Activated CD4-positive, alpha-beta T cell treated with anti-CD3 and anti-CD28 coated beads, Interleukin-2, amount 50 U/mL, for 4 hours (primary cell): ENCODE data around the gene NACC2.
"Not testable (repeated sequence)": the region's sequence is repeated elsewhere in the genome, so short reads cannot be mapped to it uniquely, and the experiment has no call there.

Source experiments
- DNase-seq, 2 experiments: peaks; one replicate each; pipeline ENCODE4 v3.0.0-alpha.2; 2020

NACC2 gene

DNA sequence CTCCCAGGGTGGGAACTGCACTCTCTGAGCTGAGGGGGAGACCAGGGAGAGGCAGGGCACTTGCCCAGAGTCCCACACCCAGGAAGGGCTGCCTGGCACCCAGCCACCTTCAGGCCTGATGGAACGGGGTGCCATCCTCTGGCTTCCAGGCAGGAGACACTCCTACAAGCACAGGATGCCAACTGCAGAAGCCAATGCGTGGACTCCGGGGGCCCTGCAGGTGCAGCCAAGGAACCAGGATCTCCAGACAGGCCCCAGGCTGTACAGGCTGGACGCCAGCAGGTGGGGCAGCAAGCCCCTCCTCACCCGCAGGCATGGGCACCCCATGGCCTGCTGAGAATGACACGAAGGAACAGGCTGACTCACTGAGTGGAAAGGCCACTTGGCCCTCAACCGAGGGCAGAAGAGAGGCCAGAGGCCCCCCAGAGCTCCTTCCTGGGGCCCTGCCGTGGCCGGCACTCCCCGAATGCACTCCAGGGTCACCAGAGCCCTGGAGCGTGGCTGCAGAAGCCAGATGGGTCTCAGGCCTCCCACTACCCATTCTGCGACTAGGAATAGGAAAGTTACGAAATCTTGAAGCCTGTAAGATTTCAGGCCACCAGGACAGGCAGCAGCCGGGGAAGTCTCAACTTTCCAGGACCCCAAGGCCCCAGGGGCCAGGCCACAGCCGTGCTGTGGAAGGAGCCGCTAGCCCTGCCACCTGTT is 15.7 kb downstream of the NACC2 start:
- DNase-seq, result no peak

GRCh38 chr9:136078498-136079011 is 16.5 kb downstream of the NACC2 start:
- DNase-seq, result no peak

- DNase-seq, result no peak
Measured at GRCh38 chr9:136078024-136078423, 17.1 kb downstream of the NACC2 start.

GRCh38 chr9:136077491-136077890 is 17.6 kb downstream of the NACC2 start:
- no peak for DNase-seq

GRCh38 chr9:136075881-136076678 is 19.0 kb downstream of the NACC2 start:
- no peak for DNase-seq

GRCh38 chr9:136075134-136075841 is 19.8 kb downstream of the NACC2 start:
- DNase-seq, result no peak

DNA sequence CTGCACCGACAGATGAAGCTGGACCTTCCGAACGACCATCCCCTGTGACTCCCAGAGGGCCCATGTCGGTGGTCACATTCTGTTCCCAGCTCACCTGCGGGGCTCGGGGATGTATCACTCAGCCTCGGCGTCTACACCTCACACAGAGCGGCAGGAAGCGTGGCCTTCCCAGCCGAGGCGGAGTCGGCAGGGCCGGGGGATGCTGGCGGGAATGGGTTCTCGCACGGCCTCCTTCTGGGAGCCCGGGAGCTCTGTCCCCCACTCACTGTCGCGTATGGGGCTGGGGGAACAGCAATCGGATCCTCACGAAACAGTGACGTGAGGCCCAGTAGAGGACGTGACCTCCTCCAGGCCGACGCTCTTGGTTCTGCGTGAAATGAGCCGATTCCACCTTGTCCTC is 20.4 kb downstream of the NACC2 start:
- DNase-seq, result no peak

- no peak for DNase-seq
Measured at GRCh38 chr9:136062657-136063439, 32.2 kb downstream of the NACC2 start.

DNA sequence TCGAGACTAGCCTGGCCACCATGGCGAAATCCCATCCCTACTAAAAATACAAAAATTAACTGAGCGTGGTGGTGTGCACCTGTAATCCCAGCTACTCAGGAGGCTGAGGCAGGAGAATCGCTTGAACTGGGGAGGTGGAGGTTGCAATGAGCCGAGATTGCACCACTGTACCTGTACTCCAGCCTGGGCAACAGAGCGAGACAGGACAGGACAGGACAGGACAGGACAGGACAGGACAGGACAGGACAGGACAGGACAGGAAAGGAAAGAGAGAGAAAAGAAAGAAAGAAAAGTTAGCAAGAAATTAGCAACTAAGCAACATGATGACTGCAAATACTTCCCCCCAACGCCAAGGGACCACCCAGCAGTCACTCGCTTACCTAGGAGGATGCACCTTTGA is 33.2 kb downstream of the NACC2 start:
- DNase-seq, result not testable (repeated sequence)

DNA sequence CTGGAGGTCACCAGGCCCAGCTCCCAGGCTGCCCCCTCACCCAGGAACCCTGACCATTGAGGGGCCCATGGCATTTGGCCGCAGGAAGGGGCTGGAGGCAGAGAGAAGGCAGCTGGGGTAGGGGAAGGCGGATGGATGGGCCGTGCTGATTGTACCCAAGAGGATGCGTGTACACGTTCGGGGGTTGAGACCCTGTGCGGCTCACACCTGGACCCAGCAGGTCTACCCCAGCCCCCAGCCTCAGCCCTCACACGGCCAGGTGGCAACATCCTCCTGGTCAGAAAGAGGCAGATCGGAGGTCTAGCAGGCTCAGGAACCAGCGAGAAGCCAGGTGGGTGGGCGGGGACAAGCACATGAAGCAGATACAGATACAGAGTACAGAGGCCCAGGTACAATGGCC is 33.7 kb downstream of the NACC2 start:
- DNase-seq, result no peak

DNA sequence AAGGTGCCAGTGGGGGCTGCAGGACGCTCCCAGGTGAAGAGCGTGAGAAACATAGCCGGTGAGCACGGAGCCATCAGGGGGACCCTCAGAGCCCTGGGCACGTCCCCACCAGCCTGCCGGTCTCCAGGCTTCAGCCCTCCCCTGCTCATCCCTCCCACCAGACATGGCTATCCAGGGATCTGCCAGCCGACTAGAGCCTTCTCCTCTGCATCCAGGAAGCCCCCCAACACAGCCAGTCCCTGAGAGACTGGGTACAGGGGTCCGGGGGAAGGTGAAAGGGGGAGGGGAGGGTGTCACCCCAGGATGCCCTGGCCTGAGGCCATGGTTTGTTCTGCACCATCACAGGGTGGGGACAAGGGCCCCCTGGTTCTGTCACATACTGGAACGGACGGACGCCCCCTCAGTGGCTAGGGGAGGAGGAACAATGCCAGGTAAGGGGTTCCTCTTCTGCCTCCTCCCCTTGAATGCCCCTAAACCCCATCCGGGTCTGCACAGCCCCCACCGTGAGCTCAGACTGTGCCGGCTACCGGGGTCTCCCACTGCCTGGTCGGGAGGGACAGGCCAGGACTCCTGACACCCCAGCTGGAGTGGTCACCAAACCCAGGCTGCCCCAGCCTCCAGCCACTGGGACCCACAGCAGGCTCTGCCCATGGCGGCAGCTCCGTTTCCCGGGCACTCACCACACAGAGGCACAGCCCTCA is 34.3 kb downstream of the NACC2 start:
- no peak for DNase-seq

DNA sequence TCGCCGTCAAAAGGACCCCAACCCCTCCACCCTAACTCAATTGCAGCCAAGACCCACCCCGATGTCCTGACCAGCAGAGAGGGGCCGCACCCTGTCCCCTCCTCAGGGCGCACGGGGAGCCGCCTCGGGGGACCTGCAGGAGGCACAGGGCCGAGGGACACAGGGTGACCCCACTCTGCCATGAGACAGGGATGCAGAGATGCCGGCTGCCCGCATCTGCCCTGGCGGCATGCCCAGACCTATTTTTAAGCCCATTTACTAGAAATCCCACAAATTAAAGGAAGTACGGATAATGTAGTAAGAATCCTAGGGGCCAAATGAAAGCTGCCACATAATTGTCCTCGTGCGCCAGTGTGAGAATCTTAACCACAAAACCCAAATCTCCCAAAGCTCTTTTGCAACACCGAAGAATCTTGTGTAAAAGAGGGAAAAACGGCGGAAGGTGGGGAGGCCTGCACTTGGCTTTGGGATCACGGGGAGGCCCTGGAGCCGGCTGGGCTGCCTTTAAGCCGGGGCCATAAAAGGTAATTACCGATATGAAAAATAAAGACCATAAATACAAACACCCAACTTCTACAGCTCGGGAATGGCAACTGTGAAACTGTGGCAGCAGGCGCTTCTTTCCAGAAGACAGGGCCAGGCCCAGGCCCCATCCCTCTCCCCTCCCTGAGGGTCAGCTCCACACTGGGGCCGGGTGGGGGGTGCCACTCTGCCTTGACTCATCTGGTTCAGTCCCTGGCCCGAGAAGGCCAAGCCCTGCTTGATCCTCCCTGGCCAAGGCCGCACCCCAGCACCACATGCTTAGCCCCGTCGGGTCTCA is 35.0 kb downstream of the NACC2 start:
- no peak for DNase-seq

GRCh38 chr9:136059321-136059791 is 35.7 kb downstream of the NACC2 start:
- DNase-seq, result no peak

DNA sequence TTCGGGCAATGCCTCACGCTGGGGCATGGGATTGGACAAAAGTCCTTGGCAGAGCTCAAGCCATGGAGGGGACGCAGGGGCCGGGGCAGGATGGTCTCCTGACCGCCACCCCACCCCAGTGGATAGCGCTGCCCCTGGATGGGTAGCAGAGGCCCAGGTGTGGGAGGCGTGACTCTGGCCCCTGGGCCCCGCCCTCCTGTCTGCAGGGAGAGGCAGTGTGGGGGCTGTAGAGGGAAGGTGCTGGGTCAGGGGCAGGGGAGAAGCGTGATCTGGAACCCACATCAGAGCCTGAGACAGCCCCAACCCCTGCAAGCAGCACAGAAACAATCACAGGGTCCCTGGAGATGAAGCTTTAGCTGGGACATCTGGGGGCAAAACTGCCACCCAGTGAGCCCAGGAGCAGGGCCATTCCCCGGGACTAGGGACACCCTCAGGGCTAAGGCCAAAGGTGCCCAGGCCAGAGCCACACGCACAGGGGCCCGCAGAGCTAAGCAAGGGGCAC is 36.2 kb downstream of the NACC2 start:
- DNase-seq, result no peak

DNA sequence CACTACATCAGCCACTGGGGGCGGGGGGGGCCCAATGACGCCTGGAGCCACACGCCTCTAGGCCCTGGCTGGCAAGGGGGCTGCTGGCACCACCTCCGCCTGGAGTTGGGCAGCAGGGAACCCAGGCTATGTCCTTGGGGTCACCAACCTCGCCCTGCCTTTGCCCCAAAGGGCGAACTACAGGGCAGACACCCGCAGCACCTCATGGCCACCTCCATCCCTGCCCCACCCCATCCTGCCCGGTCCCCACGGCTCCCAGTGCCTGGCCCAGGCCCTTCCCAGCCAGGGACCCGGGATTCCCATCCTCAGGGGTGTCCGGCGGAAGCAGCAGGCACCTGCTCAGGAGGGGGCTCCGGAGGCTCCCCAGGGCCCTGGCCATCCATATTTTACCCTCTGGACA is 37.0 kb downstream of the NACC2 start:
- no peak for DNase-seq

- no peak for DNase-seq
Measured at GRCh38 chr9:136057236-136058081, 37.6 kb downstream of the NACC2 start.

DNA sequence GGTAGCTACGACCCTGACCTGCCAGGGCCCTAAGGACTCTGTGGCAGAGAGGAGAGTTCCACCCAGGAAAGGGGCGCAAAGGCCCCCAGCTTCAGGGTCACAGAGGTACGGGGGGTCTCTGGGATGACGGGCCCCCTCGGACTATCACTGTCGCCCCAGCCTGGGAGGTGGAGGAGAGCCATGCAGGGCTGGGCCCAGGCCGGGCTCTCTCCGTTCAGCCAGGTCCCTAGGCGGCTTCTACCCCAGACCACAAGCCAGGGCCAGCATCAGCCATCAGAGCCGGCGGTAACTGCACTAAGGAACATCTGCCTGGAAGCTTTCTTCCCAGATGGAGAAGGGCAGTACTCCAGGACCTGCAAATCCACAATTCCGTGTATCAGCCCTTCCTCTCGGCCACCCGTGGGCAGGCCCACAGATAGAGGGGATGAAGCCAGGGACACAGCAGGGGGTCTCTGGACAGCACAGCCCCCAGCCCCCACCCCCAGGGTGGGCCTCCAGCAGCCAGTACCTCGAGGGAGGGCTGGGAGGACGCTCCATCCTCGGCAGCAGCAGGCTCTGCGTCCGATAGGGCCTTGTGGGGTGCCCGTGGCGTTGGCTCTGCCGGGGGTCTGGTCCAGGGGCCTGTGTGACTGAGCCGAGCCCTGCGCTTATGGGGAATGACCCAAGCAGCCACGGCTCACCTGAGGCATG is 38.4 kb downstream of the NACC2 start:
- DNase-seq, result no peak

DNA sequence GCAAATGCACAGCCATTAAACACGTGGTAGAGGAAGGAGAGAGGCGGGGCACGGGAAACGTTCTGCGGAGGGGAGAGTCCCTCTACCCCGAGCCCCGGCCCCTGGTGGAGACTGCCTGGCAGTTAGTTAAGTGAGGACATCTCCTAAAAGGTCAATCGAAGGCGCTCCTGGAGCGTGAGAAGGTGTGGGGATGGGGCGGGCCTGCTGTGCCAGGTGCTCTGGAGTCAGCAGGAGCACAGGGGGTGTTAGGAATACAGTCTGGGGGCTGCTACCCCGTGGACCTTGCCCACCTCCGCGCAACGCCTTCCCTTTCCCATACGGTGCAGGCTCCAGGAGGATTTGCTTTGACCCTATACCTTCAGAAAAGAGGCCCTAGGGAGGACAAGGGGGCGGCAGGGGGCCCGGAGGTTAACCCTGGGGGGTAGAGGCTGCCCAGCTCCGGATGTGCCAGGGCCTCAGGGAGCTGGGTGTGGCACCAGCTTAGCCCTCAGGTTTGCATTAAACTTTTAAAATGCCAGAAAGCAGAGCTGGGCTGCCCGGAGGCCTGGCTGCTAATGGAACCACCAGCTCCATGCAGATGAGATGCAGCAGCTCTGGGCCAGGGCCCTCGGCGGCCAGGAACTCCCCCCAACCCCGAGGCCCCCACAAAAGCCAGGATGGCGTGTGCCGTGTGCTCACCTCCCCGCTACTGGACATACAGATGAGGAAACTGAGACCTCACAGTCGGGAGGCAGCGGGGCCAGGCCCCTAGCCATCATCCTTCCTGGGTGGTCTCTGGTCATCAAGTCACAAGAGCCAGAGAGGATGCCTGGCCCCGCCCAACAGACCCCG is 39.2 kb downstream of the NACC2 start:
- DNase-seq, result no peak
